Measurements from ENCODE around the gene NCBP1. TPM values are rescaled to one million over a fixed set of nuclear protein-coding genes. Genes with fewer than 3 reads are reported as not detected.

NCBP1 gene
- total and polyA plus RNA-seq, 9 of the 15 experiments (the other 6 are each of a cell fraction or from before 2014, with no cell fraction given), result 29.4 to 69.7 (median 57.5) TPM

GRCh38 chr9:97592126-97592525, 41.5 kb upstream of the NCBP1 start:
- ATAC-seq, result no peak
- H3K9me1 ChIP-seq (ENCODE audit: control insufficient read depth, insufficient read depth, low read length), result no peaks in the 10 kb centered on the region
- TF ChIP-seq ZNF12 (CRISPR knock-in tag; IDR thresholded peaks at IDR 0.05) (no peak), KLF13 (tag; IDR thresholded peaks at IDR 0.05; ENCODE audit: borderline replicate concordance, low read depth) (no peak), THRA (IDR thresholded peaks at IDR 0.05) (no peak), NFIX (CRISPR knock-in tag; IDR thresholded peaks at IDR 0.05; ENCODE audit: low read depth) (no peak), YY1 (IDR thresholded peaks at IDR 0.05; ENCODE audit: borderline replicate concordance in 1 of 3, control insufficient read depth in 1 of 3, extremely low read depth in 1 of 3, insufficient read depth in 3 of 3, insufficient read length in 1 of 3, insufficient replicate concordance in 2 of 3, low read depth in 1 of 3, low read length in 2 of 3) (no peak), HMG20A (CRISPR knock-in tag; conservative IDR thresholded peaks at IDR 0.05) (no peak)
- H3K27ac ChIP-seq (ENCODE audit: extremely low read depth, low read depth, low read length), result no peak overlapping the region
- ChIA-PET POLR2A (no interaction called here), CTCF (ENCODE audit: low intra/inter-chr PET ratio) (no interaction called here)
- no peak for DNase-seq (ENCODE audit: extremely low read depth in 1 of 4, low spot score in 3 of 4)
- H3K9me3 ChIP-seq (replicated peaks; ENCODE audit: control insufficient read depth, insufficient read depth, low read depth, low read length), result no peaks in the 10 kb centered on the region
- peak; percentile 23 for FAIRE-seq
- 93% methylated on average over 1 of the region's 1 CpG for WGBS (ENCODE audit: insufficient coverage, low coverage, missing lambda C conversion rate)
- H3K4me1 ChIP-seq (replicated peaks in 1 of 2; ENCODE audit: control insufficient read depth in 2 of 2, insufficient read depth in 2 of 2, low read length in 2 of 2), result no peaks in the 10 kb centered on the region
- intact Hi-C loops (cut with micrococcal nuclease) (no loop called here), in situ Hi-C loops (cut with MboI) (no loop called here)
- no peak overlapping the region for H3K4me3 ChIP-seq
- H4K20me1 ChIP-seq (replicated peaks; ENCODE audit: control insufficient read depth, insufficient read depth, low read length), result no peaks in the 10 kb centered on the region
- H3K27me3 ChIP-seq (ENCODE audit: control insufficient read depth in 2 of 2, insufficient read depth in 2 of 2, low read length in 2 of 2), result no peaks in the 10 kb centered on the region
- no peak overlapping the region for H3K9ac ChIP-seq (ENCODE audit: insufficient read depth in 1 of 2, low read depth in 2 of 2, low read length in 2 of 2)
- no peak overlapping the region for H3K4me2 ChIP-seq (ENCODE audit: insufficient read depth, low read length)
- peaks cover 44% of the 10 kb centered on the region for H3K36me3 ChIP-seq (ENCODE audit: control insufficient read depth, insufficient read depth, low read length)
- BruUV-seq (replicated peaks), result no TSS peak
- H2AFZ ChIP-seq (ENCODE audit: low read depth, low read length), result no peak overlapping the region
- H3K79me2 ChIP-seq (ENCODE audit: control insufficient read depth, insufficient read depth, low read length), result no peaks in the 10 kb centered on the region
